ENCODE data around the gene LLGL2.

LLGL2 gene

DNA sequence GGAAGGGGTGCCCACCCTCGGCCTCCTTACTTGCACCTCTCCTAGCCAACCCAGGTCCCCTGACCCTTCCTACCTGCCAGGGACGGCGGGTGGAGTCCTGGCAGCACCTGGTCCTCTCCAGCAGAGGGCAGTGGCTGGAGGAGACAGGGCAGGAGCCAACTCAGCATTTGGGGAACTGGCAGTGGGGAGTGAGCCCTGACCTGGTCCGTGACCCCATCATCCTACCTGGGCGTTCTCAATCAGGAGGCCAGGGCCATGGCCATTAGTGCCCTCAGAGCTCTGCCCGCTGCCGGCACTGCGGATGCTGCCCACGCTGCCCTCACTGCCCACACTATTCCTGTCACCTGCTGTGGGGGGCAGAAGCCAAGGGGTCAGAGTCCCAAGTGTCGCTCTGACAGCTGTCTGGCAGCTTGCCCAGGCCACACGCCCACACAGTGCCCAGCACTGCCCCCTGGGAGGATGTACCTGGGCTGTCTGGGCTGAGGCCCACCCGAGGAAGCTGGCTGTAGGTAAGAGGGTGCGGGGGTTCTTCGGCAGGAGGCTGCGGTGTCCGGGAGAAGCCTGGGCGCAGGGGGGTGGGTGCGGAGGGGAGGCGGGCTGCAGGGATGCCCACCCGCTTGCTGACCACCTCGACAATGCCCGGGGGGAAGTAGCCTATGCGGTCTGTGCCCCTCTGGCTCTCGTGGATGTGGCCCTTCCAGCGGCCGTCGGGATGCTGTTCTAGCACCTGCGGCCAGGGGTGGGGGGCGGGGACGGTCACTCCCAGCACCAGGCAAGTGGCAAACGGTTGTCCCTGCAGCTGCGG lies 20.9 kb upstream of the LLGL2 start:
- TF ChIP-seq SPI1 (IDR thresholded peaks at IDR 0.05; ENCODE audit: low read depth, low read length) (peak; percentile 57), TAF1 (IDR thresholded peaks at IDR 0.05; ENCODE audit: low read depth, low read length) (no peak), POU2F2 (IDR thresholded peaks at IDR 0.05; ENCODE audit: low read depth, low read length) (no peak)
- DNase-seq (ENCODE audit: insufficient read length, low spot score) (peak; percentile 93), FAIRE-seq (peak; percentile 77)

DNA sequence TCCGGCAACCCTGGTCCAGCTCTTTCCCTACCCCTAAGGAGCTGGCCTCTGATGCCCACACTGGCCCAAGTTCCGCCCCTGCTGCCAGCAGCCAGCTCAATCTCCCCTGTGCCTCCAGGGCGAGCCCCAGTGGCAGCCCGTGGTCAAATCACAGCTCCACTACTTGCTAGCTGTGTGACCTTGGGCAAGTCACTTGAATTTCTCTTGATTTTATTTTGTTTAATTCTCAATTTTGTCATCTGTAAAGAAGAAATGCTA lies 20.4 kb upstream of the LLGL2 start:
- FAIRE-seq (no peak), DNase-seq (ENCODE audit: insufficient read length, low spot score) (no peak)
- no peak for TF ChIP-seq TAF1 (IDR thresholded peaks at IDR 0.05; ENCODE audit: low read depth, low read length)
- no peak for TF ChIP-seq POLR2A (IDR thresholded peaks at IDR 0.05; ENCODE audit: low read depth, low read length)
- TF ChIP-seq POU2F2 (IDR thresholded peaks at IDR 0.05; ENCODE audit: low read depth, low read length), result no peak
- TF ChIP-seq POLR2AphosphoS5 (IDR thresholded peaks at IDR 0.05; ENCODE audit: low read depth, low read length), result no peak
- no peak for TF ChIP-seq PAX5 (IDR thresholded peaks at IDR 0.05; ENCODE audit: insufficient read depth, low read length, severe bottlenecking)
- TF ChIP-seq SPI1 (IDR thresholded peaks at IDR 0.05; ENCODE audit: low read depth, low read length), result no peak

DNA sequence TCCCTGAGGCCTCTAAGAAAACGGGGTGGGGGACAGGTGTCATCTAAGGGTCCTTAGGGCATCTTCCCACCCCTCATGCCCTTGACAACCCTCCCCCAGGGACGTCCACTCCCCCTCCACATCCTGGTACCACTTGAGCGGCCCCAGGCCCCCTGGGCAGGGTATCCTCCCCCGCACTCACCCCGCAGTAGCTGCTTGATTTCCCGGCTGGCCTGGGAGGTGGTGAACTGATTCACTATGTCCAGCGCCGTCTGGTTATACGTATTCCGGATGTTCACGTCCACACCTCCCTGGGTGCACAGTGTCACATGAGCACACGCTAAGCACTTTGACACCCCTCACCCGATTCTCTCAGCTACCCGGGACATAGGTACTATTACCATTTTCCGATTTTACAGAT lies 19.9 kb upstream of the LLGL2 start:
- FAIRE-seq, result no peak
- no peak for DNase-seq (ENCODE audit: insufficient read length, low spot score)
- no peak for TF ChIP-seq TAF1 (IDR thresholded peaks at IDR 0.05; ENCODE audit: low read depth, low read length)
- TF ChIP-seq POLR2A (IDR thresholded peaks at IDR 0.05; ENCODE audit: low read depth, low read length), result no peak
- no peak for TF ChIP-seq POU2F2 (IDR thresholded peaks at IDR 0.05; ENCODE audit: low read depth, low read length)
- no peak for TF ChIP-seq POLR2AphosphoS5 (IDR thresholded peaks at IDR 0.05; ENCODE audit: low read depth, low read length)
- TF ChIP-seq SPI1 (IDR thresholded peaks at IDR 0.05; ENCODE audit: low read depth, low read length), result no peak
- no peak for TF ChIP-seq PAX5 (IDR thresholded peaks at IDR 0.05; ENCODE audit: insufficient read depth, low read length, severe bottlenecking)

DNA sequence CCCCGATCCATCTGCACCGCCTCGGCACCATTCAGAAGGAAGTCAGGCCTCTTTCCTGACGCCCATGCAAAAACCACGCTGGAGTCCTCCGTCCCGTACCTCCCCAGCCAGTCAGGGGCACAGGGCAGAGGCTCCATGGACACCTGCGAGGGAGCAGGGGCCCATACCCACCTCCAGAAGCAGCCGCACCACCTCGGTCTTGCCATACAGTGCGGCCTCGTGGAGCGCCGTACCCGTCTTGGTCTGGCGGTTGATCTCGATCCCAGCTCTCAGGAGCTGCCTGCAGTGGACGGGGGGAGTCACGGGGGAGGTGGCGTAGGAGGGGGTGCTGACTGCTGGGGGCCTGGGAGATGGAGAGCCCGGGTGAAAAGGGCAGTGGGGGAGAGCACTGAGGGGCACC lies 19.4 kb upstream of the LLGL2 start:
- no peak for FAIRE-seq
- TF ChIP-seq POLR2A (IDR thresholded peaks at IDR 0.05; ENCODE audit: low read depth, low read length), result no peak
- TF ChIP-seq PAX5 (IDR thresholded peaks at IDR 0.05; ENCODE audit: insufficient read depth, low read length, severe bottlenecking), result no peak
- no peak for DNase-seq (ENCODE audit: insufficient read length, low spot score)

DNA sequence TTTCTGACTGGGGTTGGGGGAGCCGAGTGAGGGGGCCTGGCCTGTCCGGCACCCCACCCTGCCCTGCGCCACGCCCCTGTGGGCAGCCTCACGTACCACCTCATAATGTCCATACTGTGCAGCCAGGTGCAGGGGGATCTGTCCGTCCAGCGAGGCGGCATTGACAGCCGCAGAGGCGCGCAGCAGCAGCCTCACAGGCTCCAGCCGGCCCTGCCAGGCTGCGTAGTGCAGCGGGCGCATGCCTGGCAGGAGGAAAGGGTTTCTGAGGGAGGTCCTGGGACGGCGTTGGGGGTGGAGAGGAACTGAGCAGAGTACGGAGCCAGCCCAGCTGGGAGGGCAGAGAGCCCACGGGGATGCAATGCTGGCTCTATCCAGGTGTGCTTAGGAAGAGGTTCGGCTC lies 18.6 kb upstream of the LLGL2 start:
- no peak for DNase-seq (ENCODE audit: insufficient read length, low spot score)
- TF ChIP-seq POLR2AphosphoS5 (IDR thresholded peaks at IDR 0.05; ENCODE audit: low read depth, low read length) (no peak), SPI1 (IDR thresholded peaks at IDR 0.05; ENCODE audit: low read depth, low read length) (no peak), POU2F2 (IDR thresholded peaks at IDR 0.05; ENCODE audit: low read depth, low read length) (no peak), POLR2A (IDR thresholded peaks at IDR 0.05; ENCODE audit: low read depth, low read length) (no peak), TAF1 (IDR thresholded peaks at IDR 0.05; ENCODE audit: low read depth, low read length) (no peak)
- no peak for FAIRE-seq

DNA sequence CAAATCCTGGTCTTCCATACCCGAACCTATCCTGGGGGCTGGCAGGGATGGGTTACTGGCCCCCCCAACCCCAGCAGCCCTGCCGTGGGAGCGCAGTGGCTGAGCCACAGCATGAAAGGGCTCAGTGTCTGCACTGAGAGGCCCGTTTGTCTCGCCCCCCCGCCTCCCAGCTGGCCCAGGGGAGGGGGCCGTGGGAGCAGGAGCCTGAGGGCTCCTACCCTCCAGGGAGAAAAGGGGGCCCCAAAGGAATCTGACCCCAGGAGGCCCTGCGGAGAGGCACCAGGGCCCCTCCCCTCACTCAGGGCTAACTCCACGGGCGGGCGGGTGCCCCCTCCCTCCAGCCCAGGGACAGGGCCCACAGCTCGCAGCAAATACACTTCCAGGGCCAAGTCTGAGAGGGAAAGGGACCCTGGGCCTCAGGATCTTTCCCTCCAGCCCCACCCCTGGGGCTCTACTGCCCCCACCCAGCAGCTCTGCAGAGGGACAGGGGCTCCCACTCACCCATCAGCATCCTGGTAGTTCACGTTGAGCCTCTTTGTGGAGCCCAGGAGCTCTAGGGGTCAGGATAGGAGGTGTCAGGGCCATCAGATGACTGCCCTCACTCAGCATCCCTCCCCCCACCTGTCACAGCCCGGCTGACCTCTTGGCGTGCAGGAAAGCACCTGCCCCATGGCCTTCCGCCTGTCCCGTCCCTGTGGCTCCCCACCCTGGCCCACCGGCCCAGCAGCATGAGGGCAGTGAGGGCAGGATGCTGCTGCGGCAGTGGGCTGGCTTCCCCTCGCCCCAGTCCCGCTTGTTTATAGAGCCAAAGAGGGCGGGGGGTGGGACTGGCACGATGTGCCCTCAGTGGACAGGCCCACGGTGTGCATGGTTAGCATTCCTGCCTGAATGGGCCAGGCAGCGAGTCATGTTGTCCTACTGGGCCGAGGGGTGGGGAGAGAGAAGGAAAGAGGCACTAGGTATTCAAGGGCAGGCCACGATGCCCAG lies 17.5 kb upstream of the LLGL2 start:
- TF ChIP-seq POU2F2 (IDR thresholded peaks at IDR 0.05; ENCODE audit: low read depth, low read length), result no peak
- TF ChIP-seq PAX5 (IDR thresholded peaks at IDR 0.05; ENCODE audit: insufficient read depth, low read length, severe bottlenecking), result no peak
- TF ChIP-seq POLR2AphosphoS5 (IDR thresholded peaks at IDR 0.05; ENCODE audit: low read depth, low read length), result no peak
- TF ChIP-seq SPI1 (IDR thresholded peaks at IDR 0.05; ENCODE audit: low read depth, low read length), result no peak
- no peak for TF ChIP-seq POLR2A (IDR thresholded peaks at IDR 0.05; ENCODE audit: low read depth, low read length)
- no peak for TF ChIP-seq TAF1 (IDR thresholded peaks at IDR 0.05; ENCODE audit: low read depth, low read length)
- FAIRE-seq (no peak), DNase-seq (ENCODE audit: insufficient read length, low spot score) (no peak)

DNA sequence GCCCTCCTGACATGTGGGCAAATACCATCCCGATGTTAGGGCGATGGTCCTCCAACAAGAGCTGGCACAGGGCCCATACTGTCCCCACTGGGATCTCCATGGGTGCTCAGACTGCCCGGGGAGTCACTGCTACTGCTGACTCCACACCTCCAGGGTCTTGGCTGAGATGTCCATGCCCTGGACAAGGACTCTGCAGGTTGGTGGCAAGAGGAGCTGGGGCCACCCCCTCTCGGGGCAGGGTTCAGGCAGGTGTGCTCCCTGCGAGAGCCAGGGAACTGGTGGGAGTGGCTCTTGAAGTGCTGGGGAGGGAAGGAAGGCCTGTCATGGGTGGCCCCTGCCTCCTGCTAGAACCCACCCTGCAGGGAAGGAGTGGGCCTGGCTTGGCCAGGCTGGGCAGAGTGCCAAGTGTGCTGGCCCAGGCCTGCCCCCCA lies 16.6 kb upstream of the LLGL2 start:
- TF ChIP-seq PAX5 (IDR thresholded peaks at IDR 0.05; ENCODE audit: insufficient read depth, low read length, severe bottlenecking) (no peak), TAF1 (IDR thresholded peaks at IDR 0.05; ENCODE audit: low read depth, low read length) (no peak), POU2F2 (IDR thresholded peaks at IDR 0.05; ENCODE audit: low read depth, low read length) (no peak), POLR2AphosphoS5 (IDR thresholded peaks at IDR 0.05; ENCODE audit: low read depth, low read length) (no peak), POLR2A (IDR thresholded peaks at IDR 0.05; ENCODE audit: low read depth, low read length) (no peak), SPI1 (IDR thresholded peaks at IDR 0.05; ENCODE audit: low read depth, low read length) (no peak)
- DNase-seq (ENCODE audit: insufficient read length, low spot score) (no peak), FAIRE-seq (no peak)

DNA sequence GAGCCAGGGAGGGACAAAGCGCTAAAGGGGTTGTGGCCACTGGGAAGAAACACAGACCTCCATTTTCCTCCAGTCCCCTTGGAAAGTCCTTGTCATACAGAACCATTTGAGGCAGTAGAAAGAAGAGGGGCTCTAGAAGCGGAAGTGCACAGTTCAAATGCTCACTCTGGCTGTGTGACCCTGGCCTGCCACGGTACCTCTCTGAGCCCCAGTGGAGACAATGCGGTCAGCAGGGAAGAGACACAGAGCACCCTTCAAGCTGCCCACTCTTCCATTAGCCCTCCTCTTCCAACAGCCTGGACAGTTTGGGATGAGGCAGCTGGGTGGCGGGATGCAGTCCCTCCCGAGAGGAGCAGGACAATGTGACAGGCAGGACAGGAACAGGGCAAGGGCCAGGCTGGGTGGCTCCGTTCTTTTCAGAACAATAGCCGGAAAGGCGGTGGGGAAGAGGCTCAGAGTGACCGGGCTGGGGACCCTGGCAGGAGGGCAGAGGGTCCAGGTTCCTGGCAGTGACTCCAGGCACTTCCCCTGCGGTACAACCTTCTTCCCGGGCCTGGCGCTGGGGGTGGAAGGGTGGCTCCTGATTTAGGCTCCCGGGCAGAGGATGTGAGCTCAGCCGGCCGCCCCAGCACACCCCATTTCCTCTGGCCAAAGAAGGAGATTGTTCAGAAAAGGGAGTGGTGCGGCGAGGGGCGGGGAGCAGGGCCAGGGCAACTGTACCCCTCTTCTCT lies 15.8 kb upstream of the LLGL2 start:
- TF ChIP-seq POLR2AphosphoS5 (IDR thresholded peaks at IDR 0.05; ENCODE audit: low read depth, low read length) (no peak), PAX5 (IDR thresholded peaks at IDR 0.05; ENCODE audit: insufficient read depth, low read length, severe bottlenecking) (no peak), POU2F2 (IDR thresholded peaks at IDR 0.05; ENCODE audit: low read depth, low read length) (no peak), SPI1 (IDR thresholded peaks at IDR 0.05; ENCODE audit: low read depth, low read length) (no peak; the same call in 1 of the 2 replicates), POLR2A (IDR thresholded peaks at IDR 0.05; ENCODE audit: low read depth, low read length) (no peak), TAF1 (IDR thresholded peaks at IDR 0.05; ENCODE audit: low read depth, low read length) (no peak)
- DNase-seq (ENCODE audit: insufficient read length, low spot score) (no peak), FAIRE-seq (no peak)

DNA sequence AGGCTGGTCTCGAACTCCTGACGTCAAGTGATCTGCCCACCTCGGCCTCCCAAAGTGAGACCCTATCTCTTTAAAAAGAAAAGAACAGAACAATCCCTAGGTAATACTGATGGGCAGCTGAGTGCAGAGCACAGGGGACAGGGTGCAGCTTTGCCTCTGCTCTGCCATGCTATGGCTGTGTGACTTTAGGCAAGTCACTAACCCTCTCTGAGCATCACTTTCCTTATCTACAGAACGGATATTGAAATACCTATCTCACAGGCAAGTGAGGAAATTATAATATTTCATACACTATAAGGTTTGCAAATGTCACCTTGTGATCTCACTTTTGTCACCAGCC lies 14.3 kb upstream of the LLGL2 start:
- FAIRE-seq, result no peak
- TF ChIP-seq POLR2AphosphoS5 (IDR thresholded peaks at IDR 0.05; ENCODE audit: low read depth, low read length), result no peak
- TF ChIP-seq POLR2A (IDR thresholded peaks at IDR 0.05; ENCODE audit: low read depth, low read length), result no peak
- TF ChIP-seq PAX5 (IDR thresholded peaks at IDR 0.05; ENCODE audit: insufficient read depth, low read length, severe bottlenecking), result no peak
- TF ChIP-seq TAF1 (IDR thresholded peaks at IDR 0.05; ENCODE audit: low read depth, low read length), result no peak
- TF ChIP-seq SPI1 (IDR thresholded peaks at IDR 0.05; ENCODE audit: low read depth, low read length), result no peak
- TF ChIP-seq POU2F2 (IDR thresholded peaks at IDR 0.05; ENCODE audit: low read depth, low read length), result no peak
- no peak for DNase-seq (ENCODE audit: insufficient read length, low spot score)

Data from GM12891 (cell line).